GM18873 (cell line): ENCODE measurements around the gene CSH2.
"Not testable (repeated sequence)": the region's sequence is repeated elsewhere in the genome, so short reads cannot be mapped to it uniquely, and the experiment has no call there.

Experiments used
- ATAC-seq: cut with Tn5 transposase; IDR thresholded peaks from one replicate; pipeline ENCODE4 v1.9.1; 2021; ENCODE audit warnings: mild to moderate bottlenecking, moderate library complexity, moderate number of reproducible peaks; ENCODE audit not compliant: unreplicated experiment, low FRiP score

CSH2 gene

GRCh38 chr17:63898899-63899798 lies 25.7 kb upstream of the CSH2 start:
- not testable (repeated sequence) for ATAC-seq

- ATAC-seq = not testable (repeated sequence)
Measured at GRCh38 chr17:63896524-63897354, 23.3 kb upstream of the CSH2 start, which contains the start of gene CSH1. Gene CSH1, minus strand, starts transcription at chr17:63896574. Its CDS starts 63 bp downstream, at chr17:63896511.

- ATAC-seq = not testable (repeated sequence)
Measured at GRCh38 chr17:63894821-63895220, 21.3 kb upstream of the CSH2 start.

GRCh38 chr17:63894021-63894420 lies 20.5 kb upstream of the CSH2 start:
- not testable (repeated sequence) for ATAC-seq

GRCh38 chr17:63892316-63893037 lies 19.0 kb upstream of the CSH2 start:
- ATAC-seq = not testable (repeated sequence)

GRCh38 chr17:63889026-63889848 lies 15.8 kb upstream of the CSH2 start:
- not testable (repeated sequence) for ATAC-seq

- not testable (repeated sequence) for ATAC-seq
Measured at GRCh38 chr17:63885119-63885518, 11.6 kb upstream of the CSH2 start.

GRCh38 chr17:63882626-63883126 lies 9.2 kb upstream of the CSH2 start:
- not testable (repeated sequence) for ATAC-seq

- ATAC-seq = no peak
Measured at GRCh38 chr17:63881935-63882601, 8.6 kb upstream of the CSH2 start, which contains the start of gene GH2. Gene GH2, minus strand, starts transcription at chr17:63881944. Its CDS starts 143 bp downstream, at chr17:63881801.

GRCh38 chr17:63881337-63881736 lies 7.9 kb upstream of the CSH2 start:
- not testable (repeated sequence) for ATAC-seq

GRCh38 chr17:63880706-63881105 lies 7.2 kb upstream of the CSH2 start:
- ATAC-seq = no peak

- ATAC-seq = not testable (repeated sequence)
Measured at GRCh38 chr17:63878413-63878812, 4.9 kb upstream of the CSH2 start.

- ATAC-seq = not testable (repeated sequence)
Measured at GRCh38 chr17:63874693-63875092, 1.2 kb upstream of the CSH2 start.

- not testable (repeated sequence) for ATAC-seq
Measured at GRCh38 chr17:63874061-63874626, 667 bp upstream of the CSH2 start.

GRCh38 chr17:63871646-63872365 lies 1.7 kb downstream of the CSH2 start:
- ATAC-seq = not testable (repeated sequence)

- ATAC-seq = not testable (repeated sequence)
Measured at GRCh38 chr17:63870292-63870665, 3.2 kb downstream of the CSH2 start.

- not testable (repeated sequence) for ATAC-seq
Measured at GRCh38 chr17:63869491-63870291, 3.8 kb downstream of the CSH2 start.
